ENCODE results near the gene CEPT1.

DNA sequence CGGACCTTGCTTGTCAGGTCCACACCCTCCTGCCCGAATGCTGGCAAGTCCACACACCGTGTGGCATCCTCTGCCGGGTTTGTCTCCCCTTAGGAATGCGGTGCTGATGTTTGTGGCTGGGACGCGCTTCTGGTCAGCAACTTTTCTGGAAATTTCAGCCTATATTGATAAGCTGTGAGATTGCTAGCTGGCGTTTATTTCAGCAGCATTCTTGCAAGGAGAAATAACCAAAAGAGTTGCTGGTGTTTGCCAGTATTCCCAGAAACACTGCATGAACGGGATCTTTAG, 601 bp downstream of the CEPT1 start:
- TF ChIP-seq, protein P1, sequence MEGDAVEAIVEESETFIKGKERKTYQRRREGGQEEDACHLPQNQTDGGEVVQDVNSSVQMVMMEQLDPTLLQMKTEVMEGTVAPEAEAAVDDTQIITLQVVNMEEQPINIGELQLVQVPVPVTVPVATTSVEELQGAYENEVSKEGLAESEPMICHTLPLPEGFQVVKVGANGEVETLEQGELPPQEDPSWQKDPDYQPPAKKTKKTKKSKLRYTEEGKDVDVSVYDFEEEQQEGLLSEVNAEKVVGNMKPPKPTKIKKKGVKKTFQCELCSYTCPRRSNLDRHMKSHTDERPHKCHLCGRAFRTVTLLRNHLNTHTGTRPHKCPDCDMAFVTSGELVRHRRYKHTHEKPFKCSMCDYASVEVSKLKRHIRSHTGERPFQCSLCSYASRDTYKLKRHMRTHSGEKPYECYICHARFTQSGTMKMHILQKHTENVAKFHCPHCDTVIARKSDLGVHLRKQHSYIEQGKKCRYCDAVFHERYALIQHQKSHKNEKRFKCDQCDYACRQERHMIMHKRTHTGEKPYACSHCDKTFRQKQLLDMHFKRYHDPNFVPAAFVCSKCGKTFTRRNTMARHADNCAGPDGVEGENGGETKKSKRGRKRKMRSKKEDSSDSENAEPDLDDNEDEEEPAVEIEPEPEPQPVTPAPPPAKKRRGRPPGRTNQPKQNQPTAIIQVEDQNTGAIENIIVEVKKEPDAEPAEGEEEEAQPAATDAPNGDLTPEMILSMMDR (CRISPR knock-in tag; IDR thresholded peaks at IDR 0.05), result no peak
- TF ChIP-seq POLR2AphosphoS5 (IDR thresholded peaks at IDR 0.05; ENCODE audit: low read depth, low read length) (no peak), MAZ (IDR thresholded peaks at IDR 0.05; ENCODE audit: borderline replicate concordance, low read depth, low read length) (no peak), MAZ (CRISPR knock-in tag; IDR thresholded peaks at IDR 0.05; ENCODE audit: low read depth) (no peak), ZNF230 (CRISPR knock-in tag; IDR thresholded peaks at IDR 0.05) (no peak), ATRX (CRISPR knock-in tag; IDR thresholded peaks at IDR 0.05; ENCODE audit: borderline replicate concordance) (no peak), TAF1 (CRISPR knock-in tag; IDR thresholded peaks at IDR 0.05) (no peak), KDM1A (CRISPR knock-in tag; IDR thresholded peaks at IDR 0.05) (no peak), ARID3A (IDR thresholded peaks at IDR 0.05; ENCODE audit: low read depth, low read length) (no peak), EP300 (IDR thresholded peaks at IDR 0.05; ENCODE audit: low read depth in 2 of 2, low read length in 2 of 2) (no peak), EP300 (CRISPR knock-in tag; IDR thresholded peaks at IDR 0.05; ENCODE audit: borderline replicate concordance) (no peak), MAFK (conservative IDR thresholded peaks at IDR 0.05 in 1 of 2, IDR thresholded peaks at IDR 0.05 in 1 of 2; ENCODE audit: low read length in 2 of 2) (no peak)

Data from HepG2 (cell line).